ENCODE data around the gene STRIP2. TPM values are rescaled to one million over a fixed set of nuclear protein-coding genes. Genes with fewer than 3 reads are reported as not detected.

STRIP2 gene
- total and polyA plus RNA-seq, 7 experiments from 2014 or later: 0.14 to 21.4 (median 0.27) TPM; not detected in 3

GRCh38 chr7:129513546-129513945 lies 79.3 kb downstream of the STRIP2 start:
- no peak overlapping the region for H3K27ac Mint-ChIP-seq
- H3K36me3 ChIP-seq (ENCODE audit: control insufficient read depth in 2 of 3, insufficient read depth in 3 of 3, low read length in 3 of 3): no peaks in the 10 kb centered on the region
- no peak overlapping the region for H3K27ac ChIP-seq (ENCODE audit: low read depth, low read length)
- intact Hi-C loops (cut with micrococcal nuclease): no loop called here
- CTCF ChIA-PET: no interaction called here
- no peak for ATAC-seq
- no peak for DNase-seq
- H3K36me3 Mint-ChIP-seq: peaks cover 0 to 3% (median 0%) of the 10 kb centered on the region in 5 donors
- H3K27me3 Mint-ChIP-seq: peaks cover 0 to 2% (median 0%) of the 10 kb centered on the region in 5 donors
- peaks cover 0 to 1% (median 0%) of the 10 kb centered on the region in 7 donors for H3K4me1 Mint-ChIP-seq
- H3K4me3 ChIP-seq (ENCODE audit: low read length): no peak overlapping the region
- H3K4me3 Mint-ChIP-seq: no peak overlapping the region
- H3K9me3 Mint-ChIP-seq: peaks cover 0 to 2% (median 0%) of the 10 kb centered on the region in 11 donors
- H3K9me3 ChIP-seq (ENCODE audit: control insufficient read depth in 2 of 3, low read length in 3 of 3): no peaks in the 10 kb centered on the region
- H3K27me3 ChIP-seq (ENCODE audit: control insufficient read depth in 2 of 2, insufficient read depth in 2 of 2, low read length in 2 of 2): no peaks in the 10 kb centered on the region
- POLR2A ChIA-PET: no interaction called here
- no peaks in the 10 kb centered on the region for H3K4me1 ChIP-seq (ENCODE audit: control insufficient read depth in 2 of 2, insufficient read depth in 2 of 2, low read length in 2 of 2)

- H3K27me3 ChIP-seq (ENCODE audit: control insufficient read depth in 2 of 2, insufficient read depth in 2 of 2, low read length in 2 of 2): no peaks in the 10 kb centered on the region
- Mint-ChIP-seq H3K9me3 (peaks cover 0 to 2% (median 0%) of the 10 kb centered on the region in 11 donors), H3K27me3 (peaks cover 0 to 3% (median 0%) of the 10 kb centered on the region in 5 donors), H3K36me3 (peaks cover 0 to 3% (median 0%) of the 10 kb centered on the region in 5 donors), H3K27ac (no peak overlapping the region), H3K4me1 (peaks cover 0 to 1% (median 0%) of the 10 kb centered on the region in 7 donors), H3K4me3 (no peak overlapping the region)
- ATAC-seq: no peak
- no peaks in the 10 kb centered on the region for H3K4me1 ChIP-seq (ENCODE audit: control insufficient read depth in 2 of 2, insufficient read depth in 2 of 2, low read length in 2 of 2)
- no peak for DNase-seq
- no peaks in the 10 kb centered on the region for H3K36me3 ChIP-seq (ENCODE audit: control insufficient read depth in 2 of 3, insufficient read depth in 3 of 3, low read length in 3 of 3)
- H3K27ac ChIP-seq (ENCODE audit: low read depth, low read length): no peak overlapping the region
- ChIA-PET POLR2A (no interaction called here), CTCF (no interaction called here)
- no peaks in the 10 kb centered on the region for H3K9me3 ChIP-seq (ENCODE audit: control insufficient read depth in 2 of 3, low read length in 3 of 3)
- no peak overlapping the region for H3K4me3 ChIP-seq (ENCODE audit: low read length)
- intact Hi-C loops (cut with micrococcal nuclease): no loop called here
These were observed 80.5 kb downstream of the STRIP2 start for GRCh38 chr7:129514683-129515082.

- CTCF ChIA-PET: no interaction called here
These were observed 81.1 kb downstream of the STRIP2 start for GRCh38 chr7:129515381-129515780.

GRCh38 chr7:129517931-129518330 lies 83.7 kb downstream of the STRIP2 start:
- no peak for ATAC-seq
- peaks cover 0 to 5% (median 0%) of the 10 kb centered on the region in 7 donors for H3K4me1 Mint-ChIP-seq
- Histone ChIP-seq H3K27me3 (ENCODE audit: control insufficient read depth in 2 of 2, insufficient read depth in 2 of 2, low read length in 2 of 2) (no peaks in the 10 kb centered on the region), H3K4me3 (ENCODE audit: low read length) (no peak overlapping the region), H3K36me3 (ENCODE audit: control insufficient read depth in 2 of 3, insufficient read depth in 3 of 3, low read length in 3 of 3) (no peaks in the 10 kb centered on the region), H3K4me1 (ENCODE audit: control insufficient read depth in 2 of 2, insufficient read depth in 2 of 2, low read length in 2 of 2) (no peaks in the 10 kb centered on the region), H3K27ac (ENCODE audit: low read depth, low read length) (no peak overlapping the region), H3K9me3 (ENCODE audit: control insufficient read depth in 2 of 3, low read length in 3 of 3) (no peaks in the 10 kb centered on the region)
- POLR2A ChIA-PET: no interaction called here
- DNase-seq: no peak
- H3K9me3 Mint-ChIP-seq: peaks cover 0 to 3% (median 0%) of the 10 kb centered on the region in 11 donors
- H3K36me3 Mint-ChIP-seq: no peaks in the 10 kb centered on the region
- H3K4me3 Mint-ChIP-seq: no peak overlapping the region
- CTCF ChIA-PET: no interaction called here
- intact Hi-C loops (cut with micrococcal nuclease): no loop called here
- peak overlapping the region in 1 of 9 donors; percentile 37 for H3K27ac Mint-ChIP-seq
- H3K27me3 Mint-ChIP-seq: peaks cover 4 to 19% (median 6%) of the 10 kb centered on the region in 5 donors

More at GRCh38 chr7:129515381-129515780, 81.1 kb downstream of the STRIP2 start:
- ATAC-seq: no peak
- POLR2A ChIA-PET: interaction anchor here (0.6 kb wide), 1 partner anchor 21 kb away, joined by 3 read pairs; no protein-coding TSS in a partner anchor
- H3K36me3 ChIP-seq (ENCODE audit: control insufficient read depth in 2 of 3, insufficient read depth in 3 of 3, low read length in 3 of 3): no peaks in the 10 kb centered on the region
- intact Hi-C loops (cut with micrococcal nuclease): no loop called here
- peak overlapping the region in 1 of 9 donors; percentile 6 for H3K27ac Mint-ChIP-seq
- no peaks in the 10 kb centered on the region for H3K27me3 ChIP-seq (ENCODE audit: control insufficient read depth in 2 of 2, insufficient read depth in 2 of 2, low read length in 2 of 2)
- H3K27me3 Mint-ChIP-seq: peaks cover 0 to 6% (median 0%) of the 10 kb centered on the region in 5 donors
- peaks cover 0 to 2% (median 0%) of the 10 kb centered on the region in 11 donors for H3K9me3 Mint-ChIP-seq
- no peaks in the 10 kb centered on the region for H3K4me1 ChIP-seq (ENCODE audit: control insufficient read depth in 2 of 2, insufficient read depth in 2 of 2, low read length in 2 of 2)
- no peaks in the 10 kb centered on the region for H3K9me3 ChIP-seq (ENCODE audit: control insufficient read depth in 2 of 3, low read length in 3 of 3)
- H3K4me1 Mint-ChIP-seq: no peaks in the 10 kb centered on the region
- DNase-seq: no peak
- no peak overlapping the region for H3K4me3 Mint-ChIP-seq
- H3K27ac ChIP-seq (ENCODE audit: low read depth, low read length): no peak overlapping the region
- H3K4me3 ChIP-seq (ENCODE audit: low read length): no peak overlapping the region
- peaks cover 0 to 3% (median 0%) of the 10 kb centered on the region in 5 donors for H3K36me3 Mint-ChIP-seq

GRCh38 chr7:129519464-129519863 lies 85.2 kb downstream of the STRIP2 start:
- Histone ChIP-seq H3K4me3 (ENCODE audit: low read length) (no peak overlapping the region), H3K36me3 (ENCODE audit: control insufficient read depth in 2 of 3, insufficient read depth in 3 of 3, low read length in 3 of 3) (no peaks in the 10 kb centered on the region), H3K4me1 (ENCODE audit: control insufficient read depth in 2 of 2, insufficient read depth in 2 of 2, low read length in 2 of 2) (no peaks in the 10 kb centered on the region), H3K27me3 (ENCODE audit: control insufficient read depth in 2 of 2, insufficient read depth in 2 of 2, low read length in 2 of 2) (no peaks in the 10 kb centered on the region), H3K27ac (ENCODE audit: low read depth, low read length) (no peak overlapping the region), H3K9me3 (ENCODE audit: control insufficient read depth in 2 of 3, low read length in 3 of 3) (no peaks in the 10 kb centered on the region)
- H3K27ac Mint-ChIP-seq: no peak overlapping the region
- H3K36me3 Mint-ChIP-seq: no peaks in the 10 kb centered on the region
- peaks cover 4 to 24% (median 13%) of the 10 kb centered on the region in 5 donors for H3K27me3 Mint-ChIP-seq
- peaks cover 0 to 5% (median 0%) of the 10 kb centered on the region in 7 donors for H3K4me1 Mint-ChIP-seq
- no peak overlapping the region for H3K4me3 Mint-ChIP-seq
- intact Hi-C loops (cut with micrococcal nuclease): no loop called here
- DNase-seq (no peak), ATAC-seq (no peak)
- peaks cover 0 to 3% (median 0%) of the 10 kb centered on the region in 11 donors for H3K9me3 Mint-ChIP-seq
- CTCF ChIA-PET: interaction anchor here (0.5 kb wide), 1 partner anchor 305 kb away, joined by 3 read pairs; no protein-coding TSS in a partner anchor
- POLR2A ChIA-PET: no interaction called here

GRCh38 chr7:129522088-129522970 lies 88.1 kb downstream of the STRIP2 start:
- DNase-seq (no peak), ATAC-seq (no peak)
- Mint-ChIP-seq H3K36me3 (no peaks in the 10 kb centered on the region), H3K9me3 (peaks cover 0 to 1% (median 0%) of the 10 kb centered on the region in 11 donors), H3K4me3 (peak overlapping the region in 1 of 10 donors; percentile 1), H3K27me3 (peaks cover 10 to 31% (median 21%) of the 10 kb centered on the region in 5 donors), H3K27ac (peak overlapping the region in 1 of 9 donors; percentile 55), H3K4me1 (peaks cover 0 to 10% (median 5%) of the 10 kb centered on the region in 7 donors)
- Histone ChIP-seq H3K36me3 (ENCODE audit: control insufficient read depth in 2 of 3, insufficient read depth in 3 of 3, low read length in 3 of 3) (no peaks in the 10 kb centered on the region), H3K27ac (ENCODE audit: low read depth, low read length) (no peak overlapping the region), H3K4me3 (ENCODE audit: low read length) (no peak overlapping the region), H3K4me1 (ENCODE audit: control insufficient read depth in 2 of 2, insufficient read depth in 2 of 2, low read length in 2 of 2) (no peaks in the 10 kb centered on the region), H3K9me3 (ENCODE audit: control insufficient read depth in 2 of 3, low read length in 3 of 3) (no peaks in the 10 kb centered on the region), H3K27me3 (ENCODE audit: control insufficient read depth in 2 of 2, insufficient read depth in 2 of 2, low read length in 2 of 2) (no peaks in the 10 kb centered on the region)
- intact Hi-C loops (cut with micrococcal nuclease): no loop called here
- ChIA-PET POLR2A (no interaction called here), CTCF (no interaction called here)
